PC-3 (cell line): ENCODE results near the gene PQBP1. TPM values are rescaled to one million over a fixed set of nuclear protein-coding genes. Genes with fewer than 3 reads are reported as not detected.

Experiments used
- ATAC-seq: fragments of 200-7000 bp; cut with Tn5 transposase; 2 replicates; pipeline ENCODE4 v1.9.1; 2020; ENCODE audit warnings: mild to moderate bottlenecking, moderate library complexity
- BruUV-seq: library from RNA; stranded (reverse); fragments of 400-500 nt; replicated peaks from 2 replicates; lab custom pipeline; 2021; lab: Mats Ljungman, UMichigan
- CTCF ChIA-PET: fragments of 300-600 bp; sonication (Branson Sonifier 250); formaldehyde crosslinking; loops from one replicate; lab custom pipeline; 2022; ENCODE audit warnings: antibody characterized with exemption; lab: Charles Lee
- POLR2A ChIA-PET: fragments of 300-600 bp; sonication (Branson Sonifier 250); formaldehyde crosslinking; loops from one replicate; lab custom pipeline; 2022; ENCODE audit warnings: antibody characterized with exemption; ENCODE audit not compliant: unreplicated experiment; lab: Charles Lee
- DNase-seq: peaks from one replicate; pipeline ENCODE4 v3.0.0-alpha.2; 2015
- H2AFZ ChIP-seq: fragments of 300-600 bp; sonication (generic); 2 replicates; pipeline ENCODE4 v1.6.0; 2016; ENCODE audit warnings: antibody characterized with exemption, low read length
- H3F3A ChIP-seq: fragments of 300-600 bp; sonication (generic); one replicate; pipeline ENCODE4 v1.6.0; 2017; ENCODE audit warnings: antibody characterized with exemption, low read length, control low read depth, mild to moderate bottlenecking; ENCODE audit not compliant: unreplicated experiment
- H3K27ac ChIP-seq: fragments of 300-600 bp; sonication (generic); 2 replicates; pipeline ENCODE4 v1.5.1; 2016; ENCODE audit warnings: mild to moderate bottlenecking, low read length
- H3K27me3 ChIP-seq: fragments of 300-600 bp; sonication (generic); 2 replicates; pipeline ENCODE4 v1.6.1; 2016; ENCODE audit warnings: low read length, mixed read lengths
- H3K36me3 ChIP-seq: fragments of 300-600 bp; sonication (generic); 2 replicates; pipeline ENCODE4 v1.6.1; 2016; ENCODE audit warnings: low read depth, mixed run types, low read length, mixed read lengths
- H3K4me1 ChIP-seq: fragments of 300-600 bp; sonication (generic); 2 replicates; pipeline ENCODE4 v1.5.1; 2016; ENCODE audit warnings: low read length; ENCODE audit not compliant: insufficient read depth
- H3K4me2 ChIP-seq: fragments of 300-600 bp; sonication (generic); 2 replicates; pipeline ENCODE4 v1.6.0; 2016; ENCODE audit warnings: low read length
- H3K4me3 ChIP-seq: fragments of 300-600 bp; sonication (generic); 2 replicates; pipeline ENCODE4 v1.5.1; 2016; ENCODE audit warnings: mild to moderate bottlenecking, low read length, mixed read lengths
- H3K79me2 ChIP-seq: fragments of 300-600 bp; sonication (generic); 2 replicates; pipeline ENCODE4 v1.6.1; 2017; ENCODE audit warnings: low read length, mixed read lengths
- H3K9ac ChIP-seq: fragments of 300-600 bp; sonication (generic); 2 replicates; pipeline ENCODE4 v1.6.0; 2016; ENCODE audit warnings: mild to moderate bottlenecking, low read length
- H3K9me2 ChIP-seq: fragments of 300-600 bp; sonication (generic); replicated peaks from 2 replicates; pipeline ENCODE4 v1.6.1; 2016; ENCODE audit warnings: mixed run types, low read length, mixed read lengths
- H3K9me3 ChIP-seq: fragments of 300-600 bp; sonication (generic); 2 replicates; pipeline ENCODE4 v1.6.1; 2016; ENCODE audit warnings: low read length, mixed read lengths
- H4K20me1 ChIP-seq: fragments of 300-600 bp; sonication (generic); 2 replicates; pipeline ENCODE4 v1.6.1; 2016; ENCODE audit warnings: low read length, mixed read lengths
- EZH2 ChIP-seq: fragments of 300-600 bp; sonication (generic); IDR thresholded peaks from one replicate; pipeline ENCODE4 v1.6.1; 2017; ENCODE audit warnings: antibody characterized with exemption, mild to moderate bottlenecking, low read length; ENCODE audit not compliant: unreplicated experiment
- EZH2phosphoT487 ChIP-seq: fragments of 300-600 bp; sonication (generic); IDR thresholded peaks from 2 replicates; pipeline ENCODE4 v1.6.1; 2018; ENCODE audit warnings: mild to moderate bottlenecking, antibody characterized with exemption, low read length, borderline replicate concordance
- intact Hi-C: fragments of 100-400 bp; cut with micrococcal nuclease; formaldehyde crosslinking; loops from 2 replicates; pipeline ENCODE4 v1.9.0; 2023
- total RNA-seq: library from RNA; depleted of rRNA; stranded (reverse); fragments of >200 nt; gene quantifications from 2 replicates; pipeline ENCODE4 v1.2.3, GENCODE V29; 2014
- TF ChIP-seq, protein P1 (sequence below): fragments of 300-600 bp; sonication (generic); conservative IDR thresholded peaks from 2 replicates; pipeline ENCODE4 v1.5.1; 2017; ENCODE audit warnings: antibody characterized with exemption, low read depth, mild to moderate bottlenecking, low read length

Gene PQBP1
- total RNA-seq, 1 experiment from 2014 or later, result 189 TPM

DNA sequence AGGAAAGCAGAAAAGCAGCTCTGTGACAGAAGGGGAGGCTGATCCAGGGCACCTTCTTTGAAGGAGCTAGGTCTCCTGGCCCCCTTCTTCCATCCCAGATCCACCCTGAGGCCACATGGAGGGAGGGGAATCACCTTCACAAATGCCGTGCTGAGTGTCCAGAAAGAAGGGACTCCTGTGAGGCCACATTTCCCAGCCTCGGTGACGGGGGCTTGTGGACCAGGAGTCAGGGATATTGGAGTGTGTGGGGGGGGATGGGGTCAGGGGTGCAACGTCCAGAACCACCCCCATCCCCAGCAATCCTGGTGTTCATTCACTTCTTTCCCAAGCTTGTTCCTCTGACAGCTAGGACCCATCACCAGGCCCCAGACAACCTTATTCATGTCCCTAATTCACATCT is 4.8 kb upstream of the PQBP1 start:
- H3K9me3 ChIP-seq, result no peaks in the 10 kb centered on the region
- no peak overlapping the region for H3K27ac ChIP-seq
- H3K4me1 ChIP-seq, result peaks cover 15% of the 10 kb centered on the region; the same call in 1 of the 2 replicates
- H3F3A ChIP-seq, result no peaks in the 10 kb centered on the region
- no peak overlapping the region for H3K9ac ChIP-seq
- H3K9me2 ChIP-seq, result no peaks in the 10 kb centered on the region
- TF ChIP-seq, protein P1, sequence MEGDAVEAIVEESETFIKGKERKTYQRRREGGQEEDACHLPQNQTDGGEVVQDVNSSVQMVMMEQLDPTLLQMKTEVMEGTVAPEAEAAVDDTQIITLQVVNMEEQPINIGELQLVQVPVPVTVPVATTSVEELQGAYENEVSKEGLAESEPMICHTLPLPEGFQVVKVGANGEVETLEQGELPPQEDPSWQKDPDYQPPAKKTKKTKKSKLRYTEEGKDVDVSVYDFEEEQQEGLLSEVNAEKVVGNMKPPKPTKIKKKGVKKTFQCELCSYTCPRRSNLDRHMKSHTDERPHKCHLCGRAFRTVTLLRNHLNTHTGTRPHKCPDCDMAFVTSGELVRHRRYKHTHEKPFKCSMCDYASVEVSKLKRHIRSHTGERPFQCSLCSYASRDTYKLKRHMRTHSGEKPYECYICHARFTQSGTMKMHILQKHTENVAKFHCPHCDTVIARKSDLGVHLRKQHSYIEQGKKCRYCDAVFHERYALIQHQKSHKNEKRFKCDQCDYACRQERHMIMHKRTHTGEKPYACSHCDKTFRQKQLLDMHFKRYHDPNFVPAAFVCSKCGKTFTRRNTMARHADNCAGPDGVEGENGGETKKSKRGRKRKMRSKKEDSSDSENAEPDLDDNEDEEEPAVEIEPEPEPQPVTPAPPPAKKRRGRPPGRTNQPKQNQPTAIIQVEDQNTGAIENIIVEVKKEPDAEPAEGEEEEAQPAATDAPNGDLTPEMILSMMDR, result no peak
- TF ChIP-seq EZH2phosphoT487 (no peak), EZH2 (no peak)
- intact Hi-C loops, result no loop called here
- H3K27me3 ChIP-seq, result no peaks in the 10 kb centered on the region
- no peak overlapping the region for H3K4me3 ChIP-seq
- H2AFZ ChIP-seq, result no peak overlapping the region
- no peak for DNase-seq
- ATAC-seq, result no peak
- H3K36me3 ChIP-seq, result no peaks in the 10 kb centered on the region; the same call in 1 of the 2 replicates
- no peak overlapping the region for H3K4me2 ChIP-seq
- POLR2A ChIA-PET, result interaction anchor here (0.6 kb wide), 1 partner anchor 91 kb away, joined by 3 read pairs; the partner anchor contains the start of gene HDAC6
- no TSS peak for BruUV-seq
- no peaks in the 10 kb centered on the region for H4K20me1 ChIP-seq
- CTCF ChIA-PET, result interaction anchor here (0.6 to 0.7 kb wide), 2 partner anchors 36 to 244 kb away, joined by 3 read pairs; no protein-coding TSS in a partner anchor
- H3K79me2 ChIP-seq, result peaks cover 29% of the 10 kb centered on the region

DNA sequence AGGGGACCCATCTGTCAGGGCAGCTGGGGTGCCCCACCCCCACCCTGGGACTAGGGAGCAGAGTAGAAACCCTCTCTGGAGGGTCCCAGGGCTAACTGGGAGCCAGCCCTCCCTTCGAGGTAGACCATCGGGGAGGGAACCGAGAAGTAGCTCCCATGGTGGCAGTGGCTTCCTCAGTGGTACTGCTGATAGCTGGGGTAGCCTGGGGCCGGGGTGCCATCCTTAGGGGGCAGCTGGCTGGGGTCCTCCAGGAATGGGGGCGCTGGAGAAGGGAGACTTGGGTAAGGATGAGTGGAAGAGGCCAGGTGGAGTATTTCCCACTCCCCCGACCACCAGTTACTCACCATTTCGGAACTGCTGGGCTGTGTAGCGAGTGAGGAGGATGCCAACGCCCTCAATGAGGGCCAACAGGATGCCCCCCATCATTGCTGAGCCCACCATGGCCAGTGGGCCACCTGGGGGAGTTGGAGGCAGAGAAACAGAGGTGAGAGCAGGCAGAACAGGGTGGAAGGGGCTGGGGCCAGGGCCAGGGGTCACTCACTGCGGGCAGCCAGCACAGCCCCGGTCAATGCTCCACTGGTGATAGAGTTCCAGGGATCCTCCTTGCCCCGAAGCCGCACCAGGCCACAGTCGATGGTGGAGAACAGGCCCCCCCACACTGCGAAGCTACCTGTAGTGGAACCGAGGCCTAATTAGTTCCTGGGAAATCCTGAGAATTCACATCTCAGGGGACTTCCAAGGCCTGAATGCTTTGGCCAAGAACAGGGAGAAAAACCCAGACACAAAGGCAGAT is 4.0 kb upstream of the PQBP1 start:
- POLR2A ChIA-PET, result no interaction called here
- Histone ChIP-seq H3K27me3 (no peaks in the 10 kb centered on the region), H3K4me3 (no peak overlapping the region), H2AFZ (no peak overlapping the region), H3K79me2 (peaks cover 36% of the 10 kb centered on the region), H3F3A (no peaks in the 10 kb centered on the region), H3K9ac (no peak overlapping the region), H4K20me1 (no peaks in the 10 kb centered on the region), H3K9me3 (no peaks in the 10 kb centered on the region), H3K36me3 (no peaks in the 10 kb centered on the region; the same call in 1 of the 2 replicates), H3K9me2 (no peaks in the 10 kb centered on the region), H3K27ac (no peak overlapping the region), H3K4me2 (no peak overlapping the region), H3K4me1 (peaks cover 15% of the 10 kb centered on the region; the same call in 1 of the 2 replicates)
- intact Hi-C loops, result no loop called here
- ATAC-seq, result no peak
- CTCF ChIA-PET, result interaction anchor here (0.7 kb wide), 1 partner anchor 245 kb away, joined by 3 read pairs; no protein-coding TSS in a partner anchor
- BruUV-seq, result no TSS peak
- no peak for DNase-seq
- no peak for TF ChIP-seq EZH2
- TF ChIP-seq, protein P1, result no peak
- TF ChIP-seq EZH2phosphoT487, result no peak

DNA sequence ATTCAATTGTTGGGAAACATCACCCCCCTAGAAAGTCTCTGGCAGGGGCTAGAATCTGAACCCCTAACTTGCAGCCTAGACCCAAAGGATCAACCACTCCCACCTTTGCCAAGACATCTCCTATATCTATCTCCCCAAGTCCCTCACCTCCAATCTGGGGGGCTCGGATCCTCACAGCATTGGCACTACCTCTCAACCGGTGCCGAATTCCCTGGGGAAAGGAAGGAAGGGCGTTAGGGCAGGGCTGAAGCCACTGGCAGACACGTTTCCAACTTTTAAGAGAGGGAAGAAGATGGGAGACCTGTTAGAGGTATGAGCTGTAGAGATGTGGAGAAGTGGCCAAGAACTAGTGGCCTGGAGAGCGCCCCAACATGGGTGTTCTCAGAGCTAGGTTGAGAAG is 2.8 kb upstream of the PQBP1 start:
- TF ChIP-seq EZH2phosphoT487, result no peak
- TF ChIP-seq, protein P1, result no peak
- TF ChIP-seq EZH2, result no peak
- Histone ChIP-seq H3K9ac (no peak overlapping the region), H3K4me3 (no peak overlapping the region), H4K20me1 (no peaks in the 10 kb centered on the region), H3K27ac (no peak overlapping the region), H3K36me3 (no peaks in the 10 kb centered on the region; the same call in 1 of the 2 replicates), H3K9me3 (no peaks in the 10 kb centered on the region), H3K4me2 (no peak overlapping the region), H2AFZ (no peak overlapping the region), H3K9me2 (no peaks in the 10 kb centered on the region), H3F3A (no peaks in the 10 kb centered on the region), H3K27me3 (no peaks in the 10 kb centered on the region), H3K4me1 (peaks cover 26% of the 10 kb centered on the region), H3K79me2 (peaks cover 47% of the 10 kb centered on the region)
- POLR2A ChIA-PET, result no interaction called here
- DNase-seq (no peak), ATAC-seq (no peak)
- intact Hi-C loops, result loop anchor here (5.0 kb wide), 1 partner anchor 147 kb away; the partner anchor contains the start of gene TFE3
- no TSS peak for BruUV-seq
- CTCF ChIA-PET, result no interaction called here
